ENCODE data around the gene TEPSIN. TPM values are rescaled to one million over a fixed set of nuclear protein-coding genes. Genes with fewer than 3 reads are reported as not detected.
A peak's percentile ranks its signal among the peaks of the same experiment; 100 is the strongest.

The TEPSIN gene
- total and polyA plus RNA-seq, 2 of the 13 experiments (the other 11 are each of a cell fraction or from before 2014, with no cell fraction given) = 16.1 to 18.8 TPM

- no peak for TF ChIP-seq ZNF577 (CRISPR knock-in tag; IDR thresholded peaks at IDR 0.05; ENCODE audit: borderline replicate concordance, low read depth)
- TF ChIP-seq, protein P1, sequence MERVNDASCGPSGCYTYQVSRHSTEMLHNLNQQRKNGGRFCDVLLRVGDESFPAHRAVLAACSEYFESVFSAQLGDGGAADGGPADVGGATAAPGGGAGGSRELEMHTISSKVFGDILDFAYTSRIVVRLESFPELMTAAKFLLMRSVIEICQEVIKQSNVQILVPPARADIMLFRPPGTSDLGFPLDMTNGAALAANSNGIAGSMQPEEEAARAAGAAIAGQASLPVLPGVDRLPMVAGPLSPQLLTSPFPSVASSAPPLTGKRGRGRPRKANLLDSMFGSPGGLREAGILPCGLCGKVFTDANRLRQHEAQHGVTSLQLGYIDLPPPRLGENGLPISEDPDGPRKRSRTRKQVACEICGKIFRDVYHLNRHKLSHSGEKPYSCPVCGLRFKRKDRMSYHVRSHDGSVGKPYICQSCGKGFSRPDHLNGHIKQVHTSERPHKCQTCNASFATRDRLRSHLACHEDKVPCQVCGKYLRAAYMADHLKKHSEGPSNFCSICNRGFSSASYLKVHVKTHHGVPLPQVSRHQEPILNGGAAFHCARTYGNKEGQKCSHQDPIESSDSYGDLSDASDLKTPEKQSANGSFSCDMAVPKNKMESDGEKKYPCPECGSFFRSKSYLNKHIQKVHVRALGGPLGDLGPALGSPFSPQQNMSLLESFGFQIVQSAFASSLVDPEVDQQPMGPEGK (CRISPR knock-in tag; IDR thresholded peaks at IDR 0.05) = peak; percentile 92
- TF ChIP-seq, protein P2, sequence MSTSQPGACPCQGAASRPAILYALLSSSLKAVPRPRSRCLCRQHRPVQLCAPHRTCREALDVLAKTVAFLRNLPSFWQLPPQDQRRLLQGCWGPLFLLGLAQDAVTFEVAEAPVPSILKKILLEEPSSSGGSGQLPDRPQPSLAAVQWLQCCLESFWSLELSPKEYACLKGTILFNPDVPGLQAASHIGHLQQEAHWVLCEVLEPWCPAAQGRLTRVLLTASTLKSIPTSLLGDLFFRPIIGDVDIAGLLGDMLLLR (CRISPR knock-in tag; IDR thresholded peaks at IDR 0.05) = no peak
- no peak for TF ChIP-seq NBN (conservative IDR thresholded peaks at IDR 0.05)
- TF ChIP-seq RBFOX2 (IDR thresholded peaks at IDR 0.05; ENCODE audit: low read depth, low read length) = 0 out of 2 replicates have a peak, but pooled peaks have one; percentile 33
- TF ChIP-seq ARHGAP35 (CRISPR knock-in tag; IDR thresholded peaks at IDR 0.05; ENCODE audit: borderline replicate concordance) = no peak
- 0 out of 2 replicates have a peak, but pooled peaks have one; percentile 25 for TF ChIP-seq ZBTB33 (CRISPR knock-in tag; IDR thresholded peaks at IDR 0.05)
- TF ChIP-seq PRDM15 (CRISPR knock-in tag; IDR thresholded peaks at IDR 0.05) = no peak
- TF ChIP-seq ZBTB38 (CRISPR knock-in tag; IDR thresholded peaks at IDR 0.05) = peak; percentile 51; the same call in 1 of the 2 replicates
- no peak for TF ChIP-seq HOXA7 (CRISPR knock-in tag; IDR thresholded peaks at IDR 0.05)
- no peak for TF ChIP-seq ATF3 (CRISPR knock-in tag; IDR thresholded peaks at IDR 0.05)
- 0 out of 2 replicates have a peak, but pooled peaks have one; percentile 7 for TF ChIP-seq ZNF749 (CRISPR knock-in tag; IDR thresholded peaks at IDR 0.05; ENCODE audit: borderline replicate concordance)
- TF ChIP-seq KDM5B (CRISPR knock-in tag; IDR thresholded peaks at IDR 0.05; ENCODE audit: borderline replicate concordance) = no peak
- TF ChIP-seq RAD21 (CRISPR knock-in tag; IDR thresholded peaks at IDR 0.05) = peak; percentile 68
- no peak for TF ChIP-seq PTBP1 (IDR thresholded peaks at IDR 0.05; ENCODE audit: low read depth, low read length, poor library complexity, severe bottlenecking)
- TF ChIP-seq, protein P3, sequence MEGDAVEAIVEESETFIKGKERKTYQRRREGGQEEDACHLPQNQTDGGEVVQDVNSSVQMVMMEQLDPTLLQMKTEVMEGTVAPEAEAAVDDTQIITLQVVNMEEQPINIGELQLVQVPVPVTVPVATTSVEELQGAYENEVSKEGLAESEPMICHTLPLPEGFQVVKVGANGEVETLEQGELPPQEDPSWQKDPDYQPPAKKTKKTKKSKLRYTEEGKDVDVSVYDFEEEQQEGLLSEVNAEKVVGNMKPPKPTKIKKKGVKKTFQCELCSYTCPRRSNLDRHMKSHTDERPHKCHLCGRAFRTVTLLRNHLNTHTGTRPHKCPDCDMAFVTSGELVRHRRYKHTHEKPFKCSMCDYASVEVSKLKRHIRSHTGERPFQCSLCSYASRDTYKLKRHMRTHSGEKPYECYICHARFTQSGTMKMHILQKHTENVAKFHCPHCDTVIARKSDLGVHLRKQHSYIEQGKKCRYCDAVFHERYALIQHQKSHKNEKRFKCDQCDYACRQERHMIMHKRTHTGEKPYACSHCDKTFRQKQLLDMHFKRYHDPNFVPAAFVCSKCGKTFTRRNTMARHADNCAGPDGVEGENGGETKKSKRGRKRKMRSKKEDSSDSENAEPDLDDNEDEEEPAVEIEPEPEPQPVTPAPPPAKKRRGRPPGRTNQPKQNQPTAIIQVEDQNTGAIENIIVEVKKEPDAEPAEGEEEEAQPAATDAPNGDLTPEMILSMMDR (CRISPR knock-in tag; IDR thresholded peaks at IDR 0.05) = peak; percentile 90
- 0 out of 2 replicates have a peak, but pooled peaks have one; percentile 27 for TF ChIP-seq DNMT1 (CRISPR knock-in tag; IDR thresholded peaks at IDR 0.05)
These were observed 8.6 kb downstream of the TEPSIN start (continued) for GRCh38 chr17:81230043-81230820.
